Measurements from ENCODE around the gene SPRY4.
"Not testable (repeated sequence)": the region's sequence is repeated elsewhere in the genome, so short reads cannot be mapped to it uniquely, and the experiment has no call there.

The SPRY4 gene, protein sequence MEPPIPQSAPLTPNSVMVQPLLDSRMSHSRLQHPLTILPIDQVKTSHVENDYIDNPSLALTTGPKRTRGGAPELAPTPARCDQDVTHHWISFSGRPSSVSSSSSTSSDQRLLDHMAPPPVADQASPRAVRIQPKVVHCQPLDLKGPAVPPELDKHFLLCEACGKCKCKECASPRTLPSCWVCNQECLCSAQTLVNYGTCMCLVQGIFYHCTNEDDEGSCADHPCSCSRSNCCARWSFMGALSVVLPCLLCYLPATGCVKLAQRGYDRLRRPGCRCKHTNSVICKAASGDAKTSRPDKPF

DNA sequence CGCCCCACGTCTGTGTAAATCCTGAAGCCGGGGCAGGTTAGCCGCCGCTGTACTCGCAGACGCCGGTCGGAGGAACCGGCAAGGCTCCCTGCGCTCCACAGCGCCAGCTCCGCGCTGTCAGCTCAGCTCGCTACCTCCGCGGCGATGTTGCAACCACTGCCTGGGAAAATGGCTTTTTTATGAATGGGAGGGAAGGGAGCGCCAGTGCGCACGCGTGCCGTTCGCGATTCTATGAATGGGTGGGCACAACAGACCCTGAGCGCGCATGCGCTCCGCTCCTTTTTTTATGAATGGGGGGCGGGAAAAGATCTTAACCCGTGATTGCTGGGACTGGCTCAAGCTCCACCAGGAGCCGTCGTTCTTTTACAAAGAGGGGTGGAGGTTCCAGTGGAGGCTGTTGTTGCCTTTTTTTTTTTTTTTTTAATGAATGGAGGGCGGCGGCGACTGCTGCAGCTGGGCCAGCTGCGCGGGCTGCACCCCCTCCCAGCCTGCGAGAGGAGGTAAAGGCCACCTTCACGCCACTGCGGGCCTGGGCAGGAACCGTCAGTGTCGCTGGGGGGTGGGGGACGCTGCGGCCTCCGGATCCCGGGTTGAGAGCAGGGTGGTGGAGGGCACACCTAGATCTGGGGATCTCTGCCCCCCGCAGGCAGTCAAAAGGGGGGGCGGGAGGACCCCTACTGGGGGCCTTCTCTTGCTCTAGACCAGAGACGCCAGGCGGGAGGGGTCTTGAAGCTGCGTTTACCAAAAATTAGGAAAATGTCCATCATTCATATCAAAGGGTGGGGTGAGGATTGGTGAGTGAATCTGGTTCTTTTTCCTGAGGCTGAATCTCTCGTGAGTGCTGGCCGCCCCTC is at the start of gene SPRY4:
Gene SPRY4, minus strand, starts transcription at position 151 of the 854 bp plus-strand sequence. CDS start 9,913 bp downstream, outside the sequence.
- FAIRE-seq, result peak; percentile 98

DNA sequence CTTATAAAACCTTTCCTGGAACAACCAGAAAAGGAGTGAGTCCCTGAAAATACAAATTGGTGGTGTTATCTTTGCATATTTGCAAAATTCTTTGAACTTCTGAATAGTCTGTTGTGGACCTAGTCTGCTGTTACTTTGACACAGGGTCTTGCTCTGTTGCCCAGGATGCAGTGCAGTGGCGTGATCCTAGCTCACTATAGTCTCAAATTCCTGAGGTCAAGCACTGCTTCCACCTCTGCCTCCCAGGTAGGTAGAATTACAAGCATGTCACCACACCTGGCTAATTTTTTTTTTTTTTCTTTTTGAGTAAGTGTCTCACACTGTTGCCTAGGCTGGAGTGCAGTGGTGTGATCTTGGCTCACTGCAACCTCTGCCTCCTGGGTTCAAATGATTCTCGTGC is 43.7 kb upstream of the SPRY4 start:
- FAIRE-seq, result no peak

DNA sequence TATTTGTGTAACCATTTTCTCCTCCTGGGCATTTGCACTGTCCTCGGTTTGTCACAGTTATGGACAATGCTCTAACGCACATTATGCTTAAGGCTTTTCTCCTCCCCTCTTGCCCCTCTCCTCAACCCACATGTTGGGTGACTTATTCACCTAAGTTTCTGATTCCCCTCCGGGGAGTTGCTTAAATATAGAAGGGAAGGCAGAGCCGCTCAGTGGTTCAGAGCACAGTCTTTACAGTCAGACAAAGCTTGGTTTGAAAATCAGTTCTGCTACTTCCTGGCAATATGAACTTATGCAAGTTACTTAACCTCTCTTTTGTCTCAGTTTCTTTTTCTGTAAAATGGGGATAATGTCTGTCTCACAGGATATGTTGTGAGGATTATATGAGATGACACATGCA is 41.2 kb upstream of the SPRY4 start:
- FAIRE-seq, result no peak

DNA sequence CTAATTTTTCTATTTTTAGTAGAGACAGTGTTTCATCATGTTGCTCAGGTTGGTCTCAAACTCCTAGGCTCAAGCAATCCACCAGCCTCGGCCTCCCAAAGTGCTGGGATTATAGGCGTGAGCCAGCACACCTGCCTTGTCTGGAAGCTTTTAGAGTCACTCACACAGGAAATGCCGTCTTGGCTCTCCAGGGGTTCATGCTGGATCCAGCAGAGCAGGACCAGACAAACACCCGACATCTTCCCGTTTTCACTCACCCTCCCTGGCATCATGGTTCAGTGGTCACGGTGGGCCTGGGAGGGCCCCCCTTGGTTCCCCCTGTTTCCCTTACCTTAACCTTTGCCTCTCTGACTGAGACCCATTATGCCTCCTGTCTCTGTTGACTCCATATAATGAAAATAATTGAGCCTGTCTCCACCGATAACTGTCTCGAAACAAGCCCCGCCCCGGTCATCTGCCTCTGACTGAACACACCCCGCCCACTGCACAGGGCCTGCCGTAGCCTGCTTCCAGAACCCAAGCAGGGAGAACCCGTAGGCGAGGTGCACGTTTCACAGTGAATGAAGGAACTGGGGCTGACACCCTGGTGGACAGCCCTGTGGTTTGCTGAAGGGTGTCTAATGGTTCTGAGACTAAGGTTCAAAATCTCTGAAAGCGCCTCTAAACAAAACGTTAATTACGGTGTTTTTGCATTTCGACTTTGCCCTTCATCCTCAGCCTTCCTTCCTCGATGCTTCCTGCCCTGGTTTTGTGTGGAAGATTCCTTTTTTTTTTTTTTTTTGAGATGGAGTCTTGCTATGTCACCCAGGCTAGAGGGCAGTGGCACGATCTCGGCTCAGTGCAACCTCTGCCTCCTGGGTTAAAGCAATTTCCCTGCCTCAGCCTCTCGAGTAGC is 39.7 kb upstream of the SPRY4 start:
- peak; percentile 78 for FAIRE-seq

DNA sequence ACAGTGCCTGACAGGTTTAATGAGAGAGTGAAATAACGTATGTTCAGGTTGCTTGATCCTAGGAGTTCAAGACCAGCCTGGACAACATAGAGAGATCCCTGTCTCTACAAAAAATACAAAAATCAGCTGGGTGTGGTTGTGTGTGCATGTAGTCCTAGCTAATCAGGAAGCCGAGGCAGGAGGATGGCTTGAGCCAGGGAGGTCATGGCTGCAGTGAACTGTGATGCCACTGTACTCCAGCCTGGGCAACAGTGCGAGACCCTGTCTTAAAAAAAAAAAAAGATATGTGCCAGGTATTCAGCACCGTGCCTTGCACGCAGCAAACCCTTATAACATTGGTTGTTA is 38.8 kb upstream of the SPRY4 start:
- no peak for FAIRE-seq

DNA sequence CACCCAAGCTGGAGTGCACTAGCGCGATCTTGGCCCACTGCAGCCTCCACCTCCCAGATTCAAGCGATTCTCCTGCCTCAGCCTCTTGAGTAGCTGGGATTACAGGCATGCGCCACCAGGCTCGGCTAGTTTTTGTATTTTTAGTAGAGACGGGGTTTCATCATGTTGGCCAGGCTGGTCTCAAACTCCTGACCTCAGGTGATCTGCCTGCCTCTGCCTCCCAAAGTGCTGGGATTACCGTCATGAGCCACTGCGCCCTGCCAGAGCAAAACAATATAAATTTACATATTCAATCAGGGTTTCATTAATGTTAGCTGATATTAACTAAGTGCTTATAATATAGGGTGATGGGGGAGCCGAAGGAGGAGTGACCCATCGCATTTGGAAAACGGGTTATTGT is 37.4 kb upstream of the SPRY4 start:
- FAIRE-seq, result not testable (repeated sequence)

DNA sequence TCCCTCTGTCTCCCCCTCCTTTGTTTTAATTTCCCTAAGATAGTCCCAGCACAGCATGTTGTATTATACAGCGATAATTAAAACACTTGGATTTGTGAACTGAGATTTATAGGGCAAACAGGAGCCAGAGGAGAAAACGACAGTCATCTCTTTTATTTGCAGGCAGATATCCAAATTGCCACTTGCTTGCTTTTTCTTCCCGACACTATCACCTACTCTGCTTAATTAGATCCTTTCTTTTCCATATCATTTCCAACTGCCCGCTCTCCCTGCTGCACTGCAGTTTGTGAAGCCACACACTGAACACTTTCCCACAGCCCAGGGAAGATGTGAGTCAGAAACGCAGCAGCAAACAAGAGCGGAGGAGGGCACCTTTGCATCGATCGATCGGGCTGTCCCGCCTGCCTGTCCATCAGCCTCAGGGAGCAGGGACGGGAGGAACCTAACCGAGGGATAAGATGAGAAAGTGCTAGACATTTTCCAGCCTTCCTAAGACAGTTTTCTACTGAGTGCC is 35.8 kb upstream of the SPRY4 start:
- FAIRE-seq, result no peak

DNA sequence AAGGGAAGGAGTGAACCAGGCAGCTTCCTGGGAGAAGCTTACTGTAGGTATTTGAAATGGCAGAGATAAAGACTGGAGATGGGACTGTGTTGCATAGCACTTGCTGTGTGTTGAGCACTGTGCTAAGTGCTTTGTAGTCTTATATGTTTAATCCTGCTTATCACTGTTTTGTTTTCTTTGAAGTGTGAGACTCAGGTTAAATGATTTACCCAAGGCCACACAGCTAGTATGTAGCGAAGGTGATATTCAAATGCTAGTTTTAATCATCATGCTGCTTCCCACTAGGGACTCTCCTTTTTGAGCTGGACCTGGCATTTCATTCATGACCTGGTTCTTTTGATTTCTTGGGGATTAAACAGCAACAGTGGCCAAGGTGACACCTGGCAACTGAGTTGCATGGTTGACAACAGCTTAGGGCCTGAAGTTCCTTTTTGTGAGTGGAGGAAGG is 35.3 kb upstream of the SPRY4 start:
- no peak for FAIRE-seq

DNA sequence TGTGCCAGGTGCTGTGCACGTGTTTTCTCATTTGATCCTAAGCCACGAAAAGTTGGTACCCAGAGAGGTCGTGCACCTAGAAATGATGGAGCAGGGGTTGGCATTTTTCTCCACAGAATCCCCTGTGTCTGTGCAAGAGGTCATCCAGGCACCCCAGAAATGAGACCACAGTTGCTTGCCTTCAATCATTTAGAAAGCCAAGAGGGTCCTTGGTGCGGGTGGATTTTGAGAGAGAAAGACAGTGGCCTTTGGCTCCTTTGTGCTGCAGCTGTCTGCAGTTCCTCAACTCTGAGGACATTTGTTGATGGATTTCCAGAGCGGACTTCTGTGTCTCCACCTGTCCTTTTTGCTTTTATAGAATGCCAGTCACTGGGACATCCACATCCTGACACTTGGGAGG is 33.8 kb upstream of the SPRY4 start:
- no peak for FAIRE-seq

DNA sequence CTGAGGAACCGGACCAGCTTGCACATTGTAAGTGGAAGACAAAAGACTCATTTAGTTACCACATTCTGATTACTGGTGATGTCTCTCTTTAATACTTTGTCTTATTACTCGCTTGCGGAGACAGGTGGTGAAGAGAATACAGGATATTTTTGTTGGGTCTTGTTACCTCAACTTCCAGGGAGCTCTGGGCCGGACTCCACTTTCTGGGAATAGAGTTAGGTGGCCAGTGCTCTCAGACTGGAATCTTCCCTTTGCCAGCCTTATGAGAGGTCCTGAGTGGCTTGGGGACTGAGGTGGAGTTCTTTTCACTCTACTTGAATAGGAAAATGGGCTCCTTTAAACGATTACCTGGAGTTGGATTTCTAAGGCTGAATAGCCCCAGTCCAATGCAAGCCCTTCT is 33.3 kb upstream of the SPRY4 start:
- no peak for FAIRE-seq

DNA sequence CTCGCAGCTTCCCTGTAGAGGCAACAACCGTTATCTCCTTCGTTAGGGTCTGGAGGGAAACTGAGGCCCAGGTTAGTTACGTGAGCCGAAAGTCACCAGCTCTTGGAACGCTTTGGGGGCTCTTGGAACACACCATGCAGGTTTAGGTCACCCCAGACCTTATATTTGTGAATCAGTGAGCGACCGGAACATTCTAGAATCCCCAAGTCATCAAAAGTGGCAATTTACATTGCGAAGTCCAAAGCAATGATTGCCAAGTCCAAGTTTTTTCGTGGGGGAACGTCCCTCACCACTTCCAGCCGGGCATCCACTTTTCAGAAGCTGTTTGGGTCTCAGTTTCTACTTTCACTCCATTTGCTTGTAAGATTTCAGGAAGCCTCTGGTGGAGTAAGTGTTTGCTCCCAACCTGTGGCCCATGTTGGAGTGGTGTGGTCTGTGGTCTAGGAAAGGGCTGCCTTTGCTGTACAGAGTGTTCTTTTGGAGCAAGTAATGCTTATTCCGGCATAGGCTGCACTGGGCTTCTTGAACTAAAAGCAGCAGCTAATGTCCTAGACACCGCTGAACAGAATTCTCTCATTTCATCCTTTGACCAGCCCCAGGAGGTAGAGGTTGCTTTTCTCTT is 32.8 kb upstream of the SPRY4 start:
- no peak for FAIRE-seq

DNA sequence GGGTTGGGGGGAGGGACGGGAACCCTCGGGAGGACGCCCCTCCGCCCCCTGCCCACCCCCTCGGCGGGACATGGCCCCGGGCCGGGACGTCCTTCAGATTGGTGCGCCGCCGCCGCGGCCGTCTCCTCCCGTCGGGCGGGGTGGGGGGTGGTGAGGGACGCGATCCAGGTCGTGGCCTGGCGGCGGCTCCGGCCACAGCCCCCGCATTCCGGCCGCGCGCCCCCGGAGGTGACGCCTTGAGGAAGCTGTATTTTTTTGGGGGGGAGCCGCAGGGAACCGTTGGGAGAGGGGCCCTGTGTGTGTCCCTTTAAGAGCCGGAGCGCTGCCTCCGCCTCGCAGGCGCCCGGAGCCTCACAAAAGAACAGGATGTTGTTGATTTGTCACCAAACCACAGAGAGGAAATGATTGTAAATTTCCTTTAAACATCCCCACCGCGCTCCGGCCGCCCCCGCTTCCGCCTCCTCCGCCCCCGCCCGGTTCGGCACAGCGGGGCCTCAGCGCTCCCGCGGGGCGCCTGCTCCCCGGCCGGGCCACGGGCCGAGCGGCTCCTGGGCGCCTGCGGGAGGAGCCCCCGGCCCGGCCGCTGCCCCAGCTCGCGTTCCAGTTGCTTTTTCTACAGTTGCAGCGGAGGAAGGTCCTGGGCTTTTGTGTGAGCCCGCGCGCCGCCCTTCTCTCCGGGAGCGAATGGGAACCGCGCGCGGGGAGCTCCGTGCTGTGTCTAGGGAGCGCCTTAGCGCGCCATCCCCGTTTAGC is 32.1 kb upstream of the SPRY4 start:
- FAIRE-seq, result peak; percentile 25

DNA sequence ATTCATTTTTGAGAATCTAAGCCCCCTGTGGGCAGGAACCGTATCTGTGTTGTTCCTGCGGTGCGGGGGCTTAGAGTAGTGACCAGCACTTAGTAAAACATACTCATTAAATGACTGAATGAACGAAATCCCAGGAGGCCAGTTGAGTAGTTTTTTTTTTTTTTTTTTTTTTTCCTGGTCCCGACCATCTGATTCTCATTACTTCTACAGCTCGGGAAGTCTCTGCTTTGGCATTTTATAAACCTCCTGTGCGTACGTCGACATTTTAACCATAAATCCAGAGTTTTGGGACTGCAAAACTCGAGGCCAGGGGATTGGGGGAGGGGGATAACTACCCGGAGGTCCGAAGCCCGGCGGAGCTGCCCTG is 31.5 kb upstream of the SPRY4 start:
- no peak for FAIRE-seq

DNA sequence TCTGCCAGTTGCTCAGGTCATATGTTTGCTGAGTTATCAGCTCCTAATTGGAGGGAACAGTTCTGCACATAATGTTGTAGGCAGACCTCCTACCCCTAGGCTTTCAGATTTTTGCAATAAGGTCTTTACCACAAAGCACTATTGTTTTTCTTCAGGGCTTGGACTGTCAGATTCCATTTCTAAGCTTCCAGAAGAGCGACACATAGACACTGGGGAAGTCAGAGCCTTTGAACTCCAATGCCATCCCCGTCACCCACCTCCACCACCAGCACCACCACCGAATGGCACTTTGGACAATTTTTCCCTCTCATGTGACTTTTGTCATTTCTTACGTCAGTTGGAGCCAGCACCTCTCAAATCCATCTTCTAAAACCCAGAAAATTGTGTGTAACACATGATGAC is 28.3 kb upstream of the SPRY4 start:
- FAIRE-seq, result no peak

DNA sequence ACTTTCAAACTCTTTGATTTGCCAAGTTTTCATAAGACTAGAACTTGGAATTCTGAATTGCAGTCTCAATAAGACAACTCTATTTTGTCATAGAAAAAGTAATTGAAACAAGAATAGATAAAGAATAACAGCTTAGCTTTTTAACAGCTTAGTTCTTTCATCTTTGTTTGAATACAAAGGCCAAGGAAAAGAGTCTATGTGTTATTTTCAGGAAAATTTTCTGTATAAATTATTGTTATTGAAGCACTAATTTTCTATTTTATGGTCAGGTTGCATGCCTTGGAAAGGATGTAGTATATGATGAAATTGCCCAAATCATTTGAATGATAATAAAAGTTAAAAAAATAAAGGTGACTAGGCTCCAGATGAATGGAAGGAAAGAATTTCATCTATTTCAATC is 25.2 kb upstream of the SPRY4 start:
- no peak for FAIRE-seq

DNA sequence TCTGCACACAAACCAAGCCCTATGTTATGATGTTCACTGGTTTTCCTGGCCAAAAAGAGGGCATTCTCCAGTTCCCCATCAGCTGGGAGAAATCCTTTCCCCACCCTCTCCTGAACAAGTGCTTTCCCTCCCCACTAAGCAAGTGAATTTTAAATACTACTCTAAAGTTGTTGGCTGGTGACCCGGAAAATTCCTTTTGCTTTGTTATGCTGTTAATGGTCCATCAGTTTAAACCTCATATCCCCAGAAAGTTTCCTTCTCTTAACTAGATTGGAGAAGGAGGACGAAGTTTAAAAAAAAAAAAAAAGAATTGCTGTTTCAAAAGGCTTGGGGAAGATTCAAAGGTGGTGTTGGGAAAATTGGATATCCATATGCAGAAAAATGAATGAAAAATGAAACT is 21.9 kb upstream of the SPRY4 start:
- no peak for FAIRE-seq

DNA sequence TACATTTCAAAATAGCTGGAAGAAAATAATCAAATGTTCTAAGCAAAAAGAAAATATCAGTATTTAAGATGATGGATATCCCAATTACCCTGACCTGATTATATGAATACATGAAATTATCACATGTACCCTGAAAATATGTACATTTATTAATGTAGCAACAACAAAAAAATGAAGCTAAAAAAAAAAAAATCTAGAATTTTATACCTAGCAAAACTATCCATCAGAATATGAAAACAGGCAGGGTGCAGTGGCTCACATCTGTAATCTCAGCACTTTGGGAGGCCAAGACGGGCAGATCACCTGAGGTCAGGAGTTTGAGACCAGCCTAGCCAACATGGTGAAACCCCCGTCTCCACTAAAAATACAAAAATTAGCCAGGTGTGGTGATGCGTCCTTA is 20.1 kb upstream of the SPRY4 start:
- not testable (repeated sequence) for FAIRE-seq

DNA sequence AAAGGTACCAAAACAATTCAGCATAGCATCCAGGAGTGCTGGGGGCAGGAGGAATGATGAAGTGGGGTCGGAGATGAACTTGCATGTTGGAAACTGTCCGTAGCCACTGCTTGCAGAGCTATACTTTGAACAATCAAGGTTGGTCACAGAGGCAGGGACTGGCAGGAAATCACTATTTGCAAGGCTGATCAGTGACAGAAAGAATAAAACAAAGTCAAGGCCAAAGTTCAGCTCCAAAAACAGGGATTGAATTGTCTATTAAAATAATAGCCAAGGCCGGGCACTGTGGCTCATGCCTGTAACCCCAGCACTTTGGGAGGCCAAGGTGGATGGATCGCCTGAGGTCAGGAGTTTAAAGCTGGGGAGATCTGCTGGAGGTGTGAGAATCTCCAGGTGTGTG is 18.7 kb upstream of the SPRY4 start:
- no peak for FAIRE-seq

DNA sequence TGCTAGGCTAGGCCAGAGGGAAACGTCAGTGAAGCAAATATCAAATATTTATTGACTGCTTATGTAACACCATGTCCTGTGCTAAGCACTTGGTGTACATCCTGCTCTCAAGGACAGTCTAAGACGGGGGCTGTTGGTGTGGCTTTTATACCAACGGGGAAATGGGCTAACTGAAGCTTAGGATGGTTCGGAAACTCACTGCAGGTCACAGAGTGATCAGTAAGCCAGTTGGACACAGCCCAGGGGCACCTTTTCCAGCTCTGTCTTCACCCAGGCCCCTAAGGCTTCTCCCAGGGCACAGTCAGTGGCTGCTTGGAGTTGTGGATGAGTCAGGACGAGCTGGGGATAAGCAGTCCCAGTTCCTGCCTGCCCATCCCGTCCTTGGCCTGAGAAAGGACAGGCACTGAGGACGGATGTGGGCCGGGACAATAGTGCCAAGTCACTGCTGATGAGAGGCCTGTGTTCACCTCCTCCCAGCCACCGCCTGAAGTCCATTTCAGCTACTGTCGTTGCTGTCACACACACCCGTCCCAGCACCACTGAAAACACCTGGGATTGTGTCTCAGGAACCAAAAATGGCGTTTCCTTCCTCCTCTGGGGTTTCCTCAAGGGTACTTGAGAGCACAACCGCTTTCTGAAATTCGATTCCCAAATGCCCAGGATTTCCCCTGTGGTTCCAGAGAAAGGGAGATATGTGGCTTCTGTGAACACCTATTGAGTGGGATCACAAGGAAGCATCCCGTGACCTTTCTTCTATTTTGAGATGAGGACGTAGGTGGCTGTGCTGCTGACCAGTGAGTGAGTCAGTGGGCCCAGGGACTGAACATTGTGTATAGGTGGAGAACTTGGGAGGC is 17.5 kb upstream of the SPRY4 start:
- no peak for FAIRE-seq

DNA sequence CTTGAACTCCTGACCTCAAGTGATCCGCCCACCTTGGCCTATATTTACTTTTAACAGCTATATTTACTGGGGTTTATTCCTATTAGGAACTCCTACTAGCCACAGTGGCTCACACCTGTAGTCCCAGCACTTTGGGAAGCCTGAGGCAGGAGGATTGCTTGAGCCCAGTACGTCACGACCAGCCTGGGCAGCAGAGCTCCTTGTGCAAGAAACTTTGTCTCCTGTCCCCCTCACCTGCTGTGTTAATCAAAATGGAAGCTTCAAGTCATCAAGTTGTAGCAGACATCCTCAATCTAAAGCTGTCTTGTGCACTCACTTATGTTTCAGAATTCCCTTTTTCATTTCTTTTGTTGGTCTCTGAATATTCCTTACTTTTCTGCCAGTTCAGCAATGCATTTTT is 15.0 kb upstream of the SPRY4 start:
- FAIRE-seq, result no peak

DNA sequence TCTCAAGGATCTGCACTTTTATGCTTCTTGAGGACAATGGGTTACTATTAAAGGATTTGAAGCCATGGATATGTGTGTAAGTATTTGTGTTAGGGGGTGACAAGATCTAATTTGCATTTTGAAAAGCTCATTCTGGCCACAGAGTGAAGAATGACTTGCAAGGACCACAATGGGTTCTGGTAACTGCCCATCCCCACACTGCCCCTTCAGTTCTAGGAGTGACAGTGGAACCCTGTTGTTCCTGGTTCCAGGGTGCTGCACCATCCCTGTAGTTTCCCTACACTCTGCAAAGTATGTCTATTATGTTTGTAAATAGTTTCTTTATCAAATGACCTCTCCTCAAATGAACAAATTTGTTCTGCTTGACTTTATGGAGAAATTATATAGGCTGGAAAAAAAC is 9.7 kb upstream of the SPRY4 start:
- no peak for FAIRE-seq
